Measurements from ENCODE around the gene PRR22.

Gene PRR22

DNA sequence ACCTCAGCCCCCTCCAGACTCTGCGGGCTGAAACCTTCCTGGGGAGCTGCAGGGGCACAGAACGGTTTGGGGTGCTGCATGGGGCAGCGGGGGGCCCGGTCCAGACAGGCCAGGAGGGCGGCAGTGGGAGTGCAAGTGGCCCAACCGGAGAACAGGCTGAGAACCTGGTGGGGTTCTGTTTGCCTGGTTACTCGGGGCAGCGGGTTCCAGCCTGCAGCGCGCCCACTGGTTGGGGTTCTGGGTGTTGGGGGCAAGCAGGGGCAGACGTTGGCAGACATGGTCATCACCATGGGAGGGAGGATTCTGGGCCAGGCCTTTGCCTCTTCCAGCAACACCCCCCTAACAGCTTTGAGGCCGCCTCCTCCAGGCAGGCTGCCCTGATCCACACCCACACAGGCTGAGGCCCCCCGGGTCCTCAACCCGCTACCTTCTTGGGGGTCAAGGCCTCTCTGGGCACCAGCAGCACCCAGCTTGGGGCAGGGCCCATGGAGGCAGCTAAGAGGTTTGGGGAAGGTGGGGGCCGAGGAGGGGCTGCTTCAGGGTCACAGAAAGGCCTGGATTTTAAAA, at the start of gene PRR22:
Gene PRR22 (minus strand): TSS at position 166 of the 567 bp plus-strand sequence. CDS start 86 bp downstream, at position 80.
- DNase-seq: no peak

- DNase-seq: no peak
Measured at GRCh38 chr19:5832527-5833216, 48.1 kb upstream of the PRR22 start.

- DNase-seq: no peak
Measured at GRCh38 chr19:5832061-5832460, 47.5 kb upstream of the PRR22 start.

GRCh38 chr19:5831159-5831558, 46.6 kb upstream of the PRR22 start:
- DNase-seq: no peak

DNA sequence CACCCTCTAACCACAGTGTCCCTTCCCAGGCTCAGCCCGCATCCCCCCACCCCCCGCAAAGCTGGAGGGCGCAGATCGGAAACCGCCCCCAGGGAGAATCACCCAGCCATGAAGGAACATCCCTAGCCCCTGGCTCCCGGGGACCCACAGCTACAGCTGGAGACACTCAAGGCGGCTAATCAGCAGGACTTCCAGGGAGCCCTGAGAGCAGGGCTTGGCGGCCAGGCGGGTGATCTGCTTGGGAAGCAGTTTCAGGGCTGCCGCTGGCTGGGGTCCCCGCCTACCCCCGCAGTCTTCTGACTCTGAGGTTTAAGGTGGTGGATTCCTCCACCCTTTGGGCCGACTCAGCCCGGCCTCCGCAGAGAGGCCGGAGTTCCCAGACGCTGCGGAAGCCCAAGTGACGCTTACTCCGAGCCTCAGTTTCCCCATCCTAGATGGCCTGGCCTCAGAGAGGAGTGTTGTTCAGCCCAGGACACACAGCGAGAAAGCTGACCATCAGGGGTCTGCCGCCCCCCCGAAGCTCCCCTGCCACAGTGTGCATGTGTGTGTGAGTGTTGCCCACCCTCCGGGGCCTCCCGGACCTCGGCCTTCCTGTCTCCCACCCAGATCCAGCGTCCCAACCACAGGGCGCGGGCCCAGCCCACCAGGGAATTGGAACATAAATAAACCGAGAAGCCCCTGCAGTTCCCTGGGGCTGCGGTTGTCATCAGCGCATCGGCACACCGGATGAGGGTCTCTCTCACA, 45.2 kb upstream of the PRR22 start:
- DNase-seq: no peak

DNA sequence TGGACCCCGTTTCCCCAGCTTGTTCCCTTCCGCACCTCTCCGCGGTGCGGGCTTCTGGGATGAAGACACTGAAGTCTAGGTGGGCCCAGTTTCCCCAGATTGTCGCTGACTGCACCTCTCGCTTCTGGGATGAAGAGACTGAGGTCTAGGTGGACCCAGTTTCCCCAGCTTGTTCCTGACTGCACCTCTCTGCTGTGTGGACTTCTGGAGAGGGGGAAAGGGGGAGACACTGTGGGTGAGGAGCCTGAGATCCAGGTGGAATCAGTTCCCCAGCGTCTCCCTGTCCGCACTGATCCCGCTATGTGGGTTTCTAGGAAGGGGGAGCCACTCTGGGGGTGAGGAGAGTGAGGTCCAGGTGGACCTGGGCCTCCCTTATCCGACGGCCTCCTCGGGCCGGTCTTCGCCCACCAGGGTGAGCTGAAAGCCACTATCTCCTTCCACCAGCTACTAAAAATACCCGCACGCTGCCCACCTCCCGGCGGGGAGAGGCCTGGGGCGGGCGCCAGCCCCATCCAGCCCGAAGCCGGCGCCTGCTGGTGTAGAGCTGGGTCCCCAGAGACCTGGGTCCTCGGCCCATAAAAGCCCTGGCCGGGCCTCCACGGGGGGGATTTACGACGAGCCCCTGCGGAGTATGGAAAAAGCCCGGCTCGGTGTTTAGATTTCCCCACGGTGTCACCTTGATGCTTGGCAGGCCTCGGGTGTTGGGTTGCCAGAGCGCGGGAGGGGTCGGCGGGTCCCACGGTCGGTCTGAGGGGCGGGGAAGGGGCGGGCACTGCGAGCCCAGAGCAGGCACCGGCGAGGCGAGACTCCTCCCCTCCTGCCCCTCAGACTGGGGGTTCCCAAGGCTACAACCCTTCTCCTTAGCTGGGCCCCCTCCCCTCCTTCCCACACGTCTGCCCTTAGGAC, 44.4 kb upstream of the PRR22 start:
- no peak for DNase-seq

DNA sequence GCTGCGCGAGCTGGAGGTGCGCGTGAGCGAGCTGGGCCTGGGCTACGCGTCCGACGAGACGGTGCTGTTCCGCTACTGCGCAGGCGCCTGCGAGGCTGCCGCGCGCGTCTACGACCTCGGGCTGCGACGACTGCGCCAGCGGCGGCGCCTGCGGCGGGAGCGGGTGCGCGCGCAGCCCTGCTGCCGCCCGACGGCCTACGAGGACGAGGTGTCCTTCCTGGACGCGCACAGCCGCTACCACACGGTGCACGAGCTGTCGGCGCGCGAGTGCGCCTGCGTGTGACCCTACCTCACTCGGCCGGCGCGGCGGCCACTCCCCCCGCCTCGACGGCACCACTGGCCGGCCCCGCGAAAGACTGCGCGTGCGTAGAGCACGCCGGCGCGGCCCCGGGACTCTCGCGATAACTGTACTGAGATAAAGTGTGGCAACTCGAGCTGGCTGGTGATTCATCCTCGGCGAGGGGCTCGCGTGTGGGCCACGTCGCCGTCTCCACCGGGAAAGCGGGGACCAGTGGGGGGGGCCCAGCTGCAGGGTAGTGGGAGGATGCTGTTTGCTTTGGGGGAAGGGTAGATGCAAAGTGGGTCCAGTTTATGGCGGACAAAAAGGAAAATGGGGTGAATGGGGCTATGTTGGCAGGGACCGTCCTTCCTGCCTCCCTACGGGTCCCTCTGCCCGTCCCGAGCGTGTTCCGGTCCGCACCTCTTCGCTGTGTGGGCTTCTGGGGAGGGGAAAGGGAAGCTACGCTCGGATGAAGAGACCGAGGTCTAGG, 43.5 kb upstream of the PRR22 start:
- DNase-seq: peak; percentile 83 to 87 (median 85)

GRCh38 chr19:5827342-5827890, 42.9 kb upstream of the PRR22 start:
- DNase-seq: no peak

- no peak for DNase-seq
Measured at GRCh38 chr19:5826531-5827341, 42.2 kb upstream of the PRR22 start.

- no peak for DNase-seq
Measured at GRCh38 chr19:5825178-5825577, 40.6 kb upstream of the PRR22 start.

DNA sequence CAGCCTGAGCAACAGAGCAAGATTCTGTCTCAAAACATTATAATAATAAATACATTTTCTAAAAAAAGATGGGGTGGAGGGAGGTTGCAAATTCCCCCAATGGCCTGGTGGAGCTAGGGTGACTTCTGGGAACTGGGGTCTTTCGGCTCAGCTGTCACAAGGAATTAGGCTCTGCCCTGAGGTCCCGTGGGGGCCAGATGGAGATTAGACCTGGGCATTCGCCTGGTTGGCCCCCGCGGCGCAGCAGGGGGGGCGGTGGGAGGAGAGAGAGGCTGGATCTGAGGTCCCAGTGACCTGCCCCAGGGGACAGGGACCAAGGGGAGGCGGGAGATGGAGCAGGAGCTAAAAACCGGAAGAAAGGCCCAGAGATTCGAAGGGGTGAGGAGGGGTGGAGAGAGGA, 40.2 kb upstream of the PRR22 start:
- DNase-seq: no peak

DNA sequence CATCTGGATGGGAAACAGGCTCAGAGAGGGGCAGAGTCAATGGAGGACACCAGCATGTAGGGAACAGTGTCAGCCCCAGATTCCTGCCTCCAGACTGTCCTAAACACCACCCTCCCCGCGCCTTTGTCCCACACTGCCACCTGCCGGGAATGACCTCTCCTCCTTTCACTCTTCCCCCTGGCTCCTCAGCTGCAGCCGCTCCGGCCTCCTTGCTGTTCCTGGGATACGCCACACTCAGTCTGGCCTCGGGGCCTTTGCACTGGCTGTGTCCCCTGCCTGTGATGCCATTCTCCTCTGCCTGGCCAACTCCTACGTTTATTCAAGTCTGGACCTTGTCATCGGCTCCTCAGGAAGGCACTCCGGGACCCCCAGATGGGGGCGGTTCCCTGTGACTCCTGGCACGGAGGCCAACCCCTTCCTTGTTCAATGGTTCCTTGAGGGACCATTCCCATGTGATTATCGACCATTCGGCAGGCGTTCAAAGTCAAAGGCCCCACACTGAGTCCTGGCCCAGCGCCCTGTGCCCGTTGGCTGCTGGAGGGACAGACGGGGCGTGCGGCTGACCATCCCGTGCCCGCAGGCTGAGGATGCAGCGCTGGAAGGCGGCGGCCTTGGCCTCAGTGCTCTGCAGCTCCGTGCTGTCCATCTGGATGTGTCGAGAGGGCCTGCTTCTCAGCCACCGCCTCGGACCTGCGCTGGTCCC, 39.2 kb upstream of the PRR22 start:
- no peak for DNase-seq

GRCh38 chr19:5822181-5822844, 37.8 kb upstream of the PRR22 start:
- DNase-seq: no peak

DNA sequence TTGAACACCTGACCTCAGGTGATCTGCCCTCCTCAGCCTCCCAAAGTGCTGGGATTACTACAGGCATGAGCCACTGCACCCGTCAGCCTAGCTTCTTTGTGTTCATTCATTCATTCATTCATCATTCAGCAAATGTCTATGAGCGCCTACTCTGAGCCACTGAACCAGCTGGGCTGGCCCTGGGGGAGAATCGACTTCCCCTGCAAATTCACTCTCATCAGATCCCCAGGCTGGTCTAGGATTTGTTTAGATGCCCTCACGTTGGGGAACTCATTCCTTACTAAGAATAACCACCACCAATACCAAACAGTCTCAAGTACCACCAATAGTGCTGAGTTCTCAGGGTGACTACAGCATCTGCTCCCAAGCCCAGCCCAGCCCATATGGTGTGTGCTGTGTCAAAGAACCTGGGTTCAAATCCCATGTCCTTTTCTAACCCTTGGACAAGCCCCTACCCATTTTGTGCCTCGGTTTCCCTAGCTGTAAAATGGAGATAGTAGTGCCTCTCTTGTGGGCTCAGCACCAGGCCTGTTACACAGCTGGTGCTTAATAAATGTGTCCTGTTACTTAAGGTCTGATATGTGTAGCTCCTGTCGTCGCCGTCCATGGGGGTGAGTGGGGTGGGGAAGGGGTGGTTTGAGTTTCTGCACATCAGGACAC, 37.1 kb upstream of the PRR22 start:
- no peak for DNase-seq

GRCh38 chr19:5820785-5821184, 36.2 kb upstream of the PRR22 start:
- no peak for DNase-seq

GRCh38 chr19:5818594-5818993, 34.0 kb upstream of the PRR22 start:
- no peak for DNase-seq

GRCh38 chr19:5817218-5817617, 32.7 kb upstream of the PRR22 start:
- DNase-seq: no peak

GRCh38 chr19:5814852-5815246, 30.3 kb upstream of the PRR22 start:
- no peak for DNase-seq

DNA sequence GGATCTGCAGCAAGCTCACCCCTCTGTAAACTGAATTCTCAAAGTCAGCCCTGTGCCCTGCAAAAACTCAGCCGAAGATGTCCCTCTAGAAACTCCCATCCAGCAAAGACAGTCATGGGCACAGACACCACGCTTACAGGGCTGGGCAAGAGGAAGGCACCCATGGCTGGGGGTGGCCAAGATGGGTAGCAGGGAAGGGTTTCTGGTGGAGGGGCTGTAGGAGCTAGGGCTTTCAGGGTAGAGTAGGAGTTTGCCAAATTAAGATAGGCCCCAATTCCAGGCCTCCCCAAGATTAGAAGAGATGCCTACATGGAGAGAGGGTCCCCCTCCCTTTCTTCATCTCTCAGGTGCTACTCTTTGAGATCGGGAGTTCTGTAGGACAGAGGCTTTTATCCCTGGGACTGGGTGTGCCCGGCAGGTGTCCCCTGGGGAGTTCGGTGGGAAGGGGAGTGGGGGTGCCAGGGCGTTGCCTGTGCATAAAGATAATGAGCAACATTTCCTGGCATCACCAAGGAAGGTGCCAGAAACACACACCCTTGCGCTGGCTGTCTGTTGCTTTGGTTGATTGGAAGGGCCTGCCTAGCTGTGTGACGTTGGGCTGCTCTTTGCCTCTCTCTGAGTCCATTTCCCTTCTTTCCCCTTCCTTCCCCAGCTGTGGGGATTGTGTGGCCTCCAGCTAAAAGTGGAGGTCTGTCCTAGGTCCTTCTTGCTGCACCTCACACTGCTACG, 29.7 kb upstream of the PRR22 start:
- no peak for DNase-seq
